ENCODE data around the gene ACOX3.

DNA sequence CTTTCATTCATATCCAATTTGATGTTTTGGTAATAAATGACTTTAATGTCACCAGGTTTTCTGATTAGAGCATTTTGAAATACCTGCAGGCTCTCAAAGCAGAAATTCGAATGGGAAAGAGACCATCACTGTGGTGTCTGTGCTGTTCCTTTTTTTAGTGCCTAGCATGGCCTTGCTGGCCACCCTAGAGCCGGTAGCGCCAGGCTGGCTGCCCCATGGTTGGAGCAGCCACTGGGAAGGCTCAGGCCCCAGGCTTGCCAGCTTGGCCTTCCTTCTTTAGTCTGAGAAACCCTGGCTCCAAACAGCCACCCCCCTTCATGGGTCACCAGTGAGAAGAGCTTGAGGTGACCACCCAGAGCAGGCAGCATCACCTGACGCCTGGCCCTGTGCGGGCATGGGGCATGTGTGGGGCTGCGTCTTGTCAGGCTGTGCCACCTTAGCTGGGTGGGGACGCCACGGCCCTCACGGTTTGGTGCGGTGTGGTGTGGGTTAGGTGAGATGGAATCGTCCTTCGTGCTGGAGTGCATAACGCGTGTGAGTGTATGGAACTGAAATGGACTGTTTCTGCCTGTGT lies 30.0 kb upstream of the ACOX3 start:
- no peak for TF ChIP-seq POLR2A (IDR thresholded peaks at IDR 0.05; ENCODE audit: low read length)
- no peak for TF ChIP-seq GATA1 (IDR thresholded peaks at IDR 0.05; ENCODE audit: low read depth, low read length)

Data from erythroblast (primary cell).